A549 (cell line): ENCODE data around the gene CACTIN. TPM values are rescaled to one million over a fixed set of nuclear protein-coding genes. Genes with fewer than 3 reads are reported as not detected.
A peak's percentile ranks its signal among the peaks of the same experiment; 100 is the strongest.

Experiments used
- BCL3 ChIP-seq: fragments of >200 bp; sonication (Bioruptor Twin); formaldehyde crosslinking; IDR thresholded peaks from 3 replicates; pipeline ENCODE4 v1.6.1; 2016
- BHLHE40 ChIP-seq: IDR thresholded peaks from 2 replicates; pipeline ENCODE4 v1.6.1; 2012; ENCODE audit warnings: low read depth, low read length, inconsistent platforms
- CBX2 ChIP-seq: fragments of 200-600 bp; sonication (generic); IDR thresholded peaks from 2 replicates; pipeline ENCODE4 v1.6.1; 2016; ENCODE audit warnings: low read depth, mild to moderate bottlenecking, borderline replicate concordance
- CBX8 ChIP-seq: fragments of 200-600 bp; sonication (generic); IDR thresholded peaks from 2 replicates; pipeline ENCODE4 v1.6.1; 2016
- CEBPB ChIP-seq, 2 experiments: fragments of >200 bp in 1 of 2; sonication (Bioruptor Twin) in 1 of 2; formaldehyde crosslinking in 1 of 2; IDR thresholded peaks; 2 replicates each; pipeline ENCODE4 v1.6.1; 2012 to 2016
- CHD2 ChIP-seq: fragments of 150-350 bp; IDR thresholded peaks from 2 replicates; pipeline ENCODE4 v1.6.1; 2014; ENCODE audit warnings: low read length; ENCODE audit not compliant: partially characterized antibody
- E2F6 ChIP-seq: IDR thresholded peaks from 2 replicates; pipeline ENCODE4 v1.6.1; 2012; ENCODE audit warnings: low read depth, borderline replicate concordance
- EP300 ChIP-seq, 2 experiments: fragments of >200 bp; sonication (Bioruptor Twin); formaldehyde crosslinking; IDR thresholded peaks; 2 replicates in 1 of 2; 3 replicates in 1 of 2; pipeline ENCODE4 v1.6.1; 2016 to 2017
- FOSL2 ChIP-seq, 2 experiments: fragments of 450-650 bp in 1 of 2; fragments of >200 bp in 1 of 2; sonication (Bioruptor Twin) in 1 of 2; formaldehyde crosslinking; IDR thresholded peaks; 2 replicates each; pipeline versions ENCODE4 v1.5.0 to v1.6.1; 2016 to 2020; ENCODE audit warnings: mild to moderate bottlenecking in 1 of 2, moderate library complexity in 1 of 2
- HDAC2 ChIP-seq: fragments of 200-600 bp; sonication (generic); IDR thresholded peaks from 2 replicates; pipeline ENCODE4 v1.6.1; 2016
- HES2 ChIP-seq: fragments of >200 bp; sonication (Bioruptor Twin); formaldehyde crosslinking; IDR thresholded peaks from 2 replicates; pipeline ENCODE4 v1.6.1; 2016
- HEYL ChIP-seq: fragments of 250-450 bp; sonication (Bioruptor Pico); IDR thresholded peaks from 2 replicates; pipeline ENCODE4 v1.8.0; 2021; ENCODE audit warnings: mild to moderate bottlenecking, moderate library complexity
- HOXA7 ChIP-seq: fragments of 250-450 bp; sonication (Bioruptor Pico); IDR thresholded peaks from 2 replicates; pipeline ENCODE4 v1.5.0; 2020; ENCODE audit warnings: mild to moderate bottlenecking, moderate library complexity
- HOXB13 ChIP-seq: fragments of 250-450 bp; sonication (Bioruptor Pico); IDR thresholded peaks from 2 replicates; pipeline ENCODE4 v1.5.0; 2020; ENCODE audit warnings: low read depth, mild to moderate bottlenecking, moderate library complexity
- HOXB5 ChIP-seq: fragments of 250-450 bp; sonication (Bioruptor Pico); IDR thresholded peaks from 2 replicates; pipeline ENCODE4 v1.5.0; 2020; ENCODE audit warnings: mild to moderate bottlenecking, moderate library complexity
- JUN ChIP-seq, 2 experiments: fragments of >200 bp; sonication (Bioruptor Twin); formaldehyde crosslinking; IDR thresholded peaks; 2 replicates in 1 of 2; 3 replicates in 1 of 2; pipeline ENCODE4 v1.6.1; 2016 to 2017
- JUNB ChIP-seq: fragments of >200 bp; sonication (Bioruptor Twin); formaldehyde crosslinking; IDR thresholded peaks from 2 replicates; pipeline ENCODE4 v1.6.1; 2016
- KDM5A ChIP-seq: fragments of 200-600 bp; sonication (generic); IDR thresholded peaks from 2 replicates; pipeline ENCODE4 v1.6.1; 2016; ENCODE audit warnings: antibody characterized with exemption, mild to moderate bottlenecking
- MAZ ChIP-seq: fragments of 150-350 bp; IDR thresholded peaks from 2 replicates; pipeline ENCODE4 v1.6.1; 2014; ENCODE audit warnings: antibody characterized with exemption, low read depth, low read length, borderline replicate concordance
- NFE2L2 ChIP-seq: fragments of 150-350 bp; conservative IDR thresholded peaks from 2 replicates; pipeline ENCODE4 v1.6.1; 2014; ENCODE audit warnings: low read length
- NPAS2 ChIP-seq: fragments of 250-450 bp; sonication (Bioruptor Pico); IDR thresholded peaks from 2 replicates; pipeline ENCODE4 v1.8.0; 2022; ENCODE audit warnings: mild to moderate bottlenecking, moderate library complexity, borderline replicate concordance
- NR3C1 ChIP-seq: fragments of >200 bp; sonication (Bioruptor Twin); formaldehyde crosslinking; IDR thresholded peaks from 3 replicates; pipeline ENCODE4 v1.6.1; 2017
- POLR2AphosphoS2 ChIP-seq: conservative IDR thresholded peaks from 2 replicates; pipeline ENCODE4 v1.6.1; 2012; ENCODE audit warnings: low read length, improper control_type of control experiment, inconsistent platforms
- RAD21 ChIP-seq, 2 experiments: fragments of >200 bp in 1 of 2; sonication (Bioruptor Twin) in 1 of 2; formaldehyde crosslinking in 1 of 2; IDR thresholded peaks in 1 of 2; conservative IDR thresholded peaks in 1 of 2; 2 replicates in 1 of 2; 3 replicates in 1 of 2; pipeline ENCODE4 v1.6.1; 2012 to 2018; ENCODE audit warnings: inconsistent platforms in 1 of 2
- RARB ChIP-seq: fragments of 250-450 bp; sonication (Bioruptor Pico); IDR thresholded peaks from 2 replicates; pipeline ENCODE4 v1.8.0; 2021; ENCODE audit warnings: mild to moderate bottlenecking, moderate library complexity
- REST ChIP-seq: fragments of 200-600 bp; sonication (generic); IDR thresholded peaks from 2 replicates; pipeline ENCODE4 v1.6.1; 2016; ENCODE audit warnings: antibody characterized with exemption, mild to moderate bottlenecking, moderate library complexity
- SMC3 ChIP-seq: fragments of >200 bp; sonication (Bioruptor Twin); formaldehyde crosslinking; IDR thresholded peaks from 3 replicates; pipeline ENCODE4 v1.6.1; 2018; ENCODE audit warnings: inconsistent platforms
- SREBF2 ChIP-seq: fragments of 450-650 bp; IDR thresholded peaks from 2 replicates; pipeline ENCODE4 v1.6.1; 2014; ENCODE audit warnings: mild to moderate bottlenecking, moderate library complexity
- TFCP2L1 ChIP-seq: fragments of 250-450 bp; sonication (Bioruptor Pico); IDR thresholded peaks from 2 replicates; pipeline ENCODE4 v1.5.0; 2021; ENCODE audit warnings: mild to moderate bottlenecking
- ZC3H11A ChIP-seq: fragments of 450-650 bp; IDR thresholded peaks from 2 replicates; pipeline ENCODE4 v1.6.1; 2014; ENCODE audit warnings: antibody characterized with exemption, mild to moderate bottlenecking
- polyA plus RNA-seq, 4 experiments: library from polyadenylated mRNA; depleted of rRNA in 3 of 4; stranded (reverse); fragments of >200 nt; fragmentation: RNase III in 1 of 4; extraction: RNeasy Plus Mini Kit Qiagen cat#74134 plus additional on column Dnase treatment in 1 of 4; gene quantifications; 2 replicates in 3 of 4; 3 replicates in 1 of 4; pipeline ENCODE4 v1.2.3, GENCODE V29; 2011 to 2017

Gene CACTIN
- polyA plus RNA-seq, 2 of the 4 experiments (the other 2 are of a cell fraction), result 8.3 to 14.9 TPM

- TF ChIP-seq BCL3 (no peak), NR3C1 (no peak), CBX8 (no peak), HDAC2 (no peak), SREBF2 (no peak), CHD2 (no peak), NPAS2 (CRISPR knock-in tag) (no peak), ZC3H11A (no peak), HOXA7 (CRISPR knock-in tag) (no peak), POLR2AphosphoS2 (no peak), SMC3 (no peak), EP300 (IDR thresholded peaks at IDR 0.05) (peak in 1 of 2 experiments; percentile 52; a peak in 1 of 5 replicates), HOXB13 (CRISPR knock-in tag) (no peak), HES2 (no peak), CBX2 (no peak), TFCP2L1 (CRISPR knock-in tag) (no peak), JUNB (peak; percentile 50), E2F6 (peak; percentile 35; the same call in 1 of the 2 replicates), KDM5A (no peak), JUN (IDR thresholded peaks at IDR 0.05) (no peak), RAD21 (conservative IDR thresholded peaks at IDR 0.05 in 1 of 2, IDR thresholded peaks at IDR 0.05 in 1 of 2) (no peak), HOXB5 (CRISPR knock-in tag) (no peak), HEYL (CRISPR knock-in tag) (no peak), MAZ (no peak), REST (no peak), RARB (CRISPR knock-in tag) (no peak), FOSL2 (IDR thresholded peaks at IDR 0.05) (peak; percentile 66), FOSL2 (CRISPR knock-in tag; IDR thresholded peaks at IDR 0.05) (peak; percentile 97), BHLHE40 (no peak), NFE2L2 (no peak), CEBPB (IDR thresholded peaks at IDR 0.05) (no peak)
These were observed 61.5 kb downstream of the CACTIN start (continued) for GRCh38 chr19:3565139-3565538.
